Stimulated activated CD4-positive, alpha-beta T cell treated with anti-CD3 and anti-CD28 coated beads, Interleukin-2, amount 100 ng/mL, for 48 hours (primary cell): Measurements from ENCODE around the gene LGALS7.
"Not testable (repeated sequence)": the region's sequence is repeated elsewhere in the genome, so short reads cannot be mapped to it uniquely, and the experiment has no call there.

ENCODE experiments used
- DNase-seq, 2 donors: peaks; one replicate each; pipeline ENCODE4 v3.0.0-alpha.2; 2020

Gene LGALS7

DNA sequence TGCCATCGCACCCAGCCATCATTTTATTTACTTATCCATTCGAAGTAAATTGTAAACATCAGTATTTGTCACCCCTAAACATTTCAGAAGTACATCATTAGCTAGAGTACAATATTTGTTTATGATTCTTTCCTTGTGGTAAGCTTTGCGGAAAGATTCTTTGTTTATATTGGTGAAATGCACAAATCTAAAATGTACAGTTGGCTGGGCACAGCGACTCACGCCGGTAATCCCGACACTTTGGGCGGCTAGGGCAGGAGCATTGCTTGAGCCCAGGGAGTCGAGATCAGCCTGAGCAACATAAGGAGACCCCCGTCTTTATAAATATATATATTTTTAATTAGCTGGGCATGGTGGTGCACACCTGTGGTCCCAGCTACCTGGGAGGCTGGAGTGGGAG lies 25.8 kb upstream of the LGALS7 start:
- DNase-seq, result no peak

DNA sequence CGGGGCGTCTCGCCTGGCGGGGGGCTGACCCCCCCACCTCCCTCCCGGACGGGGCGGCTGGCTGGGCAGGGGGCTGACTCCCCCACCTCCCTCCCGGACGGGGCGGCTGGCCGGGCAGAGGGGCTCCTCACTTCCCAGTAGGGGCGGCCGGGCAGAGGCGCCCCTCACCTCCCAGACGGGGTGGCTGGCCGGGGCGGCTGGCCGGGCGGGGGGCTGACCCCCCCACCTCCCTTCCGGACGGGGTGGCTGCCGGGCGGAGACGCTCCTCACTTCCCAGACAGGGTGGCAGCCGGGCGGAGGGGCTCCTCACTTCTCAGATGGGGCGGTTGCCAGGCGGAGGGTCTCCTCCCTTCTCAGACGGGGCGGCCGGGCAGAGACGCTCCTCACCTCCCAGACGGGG lies 24.5 kb upstream of the LGALS7 start:
- DNase-seq, result not testable (repeated sequence)

- DNase-seq, result no peak
Measured at GRCh38 chr19:38796154-38796553, 22.8 kb upstream of the LGALS7 start.

- DNase-seq, result no peak
Measured at GRCh38 chr19:38795549-38795948, 22.2 kb upstream of the LGALS7 start.

- no peak for DNase-seq
Measured at GRCh38 chr19:38793671-38794070, 20.4 kb upstream of the LGALS7 start.

DNA sequence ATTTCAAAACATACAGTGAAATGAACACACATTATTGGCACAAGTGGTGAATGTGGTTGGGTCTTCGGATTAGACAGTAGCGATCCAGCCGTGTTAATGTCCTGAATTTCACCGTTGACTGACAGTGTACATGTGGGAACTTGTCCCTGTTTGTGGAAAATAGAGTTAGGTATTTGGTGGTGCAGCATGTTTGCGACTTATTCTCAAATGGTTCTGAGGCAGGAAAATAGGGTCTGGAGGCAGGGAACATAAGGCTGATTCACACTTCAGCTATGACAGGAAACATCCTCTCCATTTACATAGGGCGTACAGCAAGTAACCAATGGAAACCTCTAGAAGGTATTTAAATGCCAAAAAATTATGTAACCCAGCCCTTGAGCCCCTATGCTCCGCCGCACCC lies 19.9 kb upstream of the LGALS7 start:
- DNase-seq, result no peak

DNA sequence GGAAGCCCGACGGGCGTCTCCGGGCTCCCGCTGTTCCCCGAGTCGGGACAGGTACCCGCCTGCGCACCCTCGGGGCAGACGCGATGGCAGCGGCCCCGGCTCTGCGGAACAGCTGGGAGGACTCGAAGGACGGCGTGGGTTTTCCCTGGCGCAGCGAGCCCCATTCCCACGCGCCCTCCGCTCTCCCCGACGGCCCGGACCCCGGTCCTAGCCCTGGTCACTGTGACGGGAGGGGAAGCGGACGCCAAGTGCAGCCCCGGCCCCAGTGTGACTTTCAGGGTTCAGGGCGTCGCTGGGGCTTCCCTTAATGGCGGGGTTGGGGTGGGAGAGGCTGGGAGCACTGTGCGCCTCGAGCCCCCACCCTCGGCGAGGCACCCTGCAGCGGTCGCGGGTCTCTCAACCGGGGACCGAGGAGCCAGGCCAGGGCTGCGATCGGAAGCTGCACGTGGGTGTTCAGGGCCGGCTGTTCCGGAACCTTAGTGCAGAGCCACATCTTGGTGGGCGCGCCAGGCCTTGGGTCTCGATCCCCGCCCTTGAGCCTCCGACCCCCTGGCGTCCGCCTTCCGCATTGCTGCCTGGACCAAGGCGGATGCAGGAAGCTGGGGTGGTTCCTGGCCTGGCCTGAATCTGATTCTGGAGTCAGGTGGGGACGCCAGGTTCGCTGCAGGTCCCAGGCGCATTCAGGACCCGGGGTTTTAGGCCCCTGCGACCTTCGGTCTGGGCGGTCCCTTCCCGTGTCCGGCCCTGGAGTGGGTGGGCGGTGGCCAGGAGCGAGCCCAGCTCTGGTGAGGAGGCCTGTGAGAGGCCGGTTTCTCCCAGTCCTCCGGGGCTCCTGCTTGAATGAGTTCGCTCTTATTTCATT lies 19.2 kb upstream of the LGALS7 start:
- DNase-seq, result peak; percentile 13 to 48

- not testable (repeated sequence) for DNase-seq
Measured at GRCh38 chr19:38791451-38792064, 18.2 kb upstream of the LGALS7 start.

DNA sequence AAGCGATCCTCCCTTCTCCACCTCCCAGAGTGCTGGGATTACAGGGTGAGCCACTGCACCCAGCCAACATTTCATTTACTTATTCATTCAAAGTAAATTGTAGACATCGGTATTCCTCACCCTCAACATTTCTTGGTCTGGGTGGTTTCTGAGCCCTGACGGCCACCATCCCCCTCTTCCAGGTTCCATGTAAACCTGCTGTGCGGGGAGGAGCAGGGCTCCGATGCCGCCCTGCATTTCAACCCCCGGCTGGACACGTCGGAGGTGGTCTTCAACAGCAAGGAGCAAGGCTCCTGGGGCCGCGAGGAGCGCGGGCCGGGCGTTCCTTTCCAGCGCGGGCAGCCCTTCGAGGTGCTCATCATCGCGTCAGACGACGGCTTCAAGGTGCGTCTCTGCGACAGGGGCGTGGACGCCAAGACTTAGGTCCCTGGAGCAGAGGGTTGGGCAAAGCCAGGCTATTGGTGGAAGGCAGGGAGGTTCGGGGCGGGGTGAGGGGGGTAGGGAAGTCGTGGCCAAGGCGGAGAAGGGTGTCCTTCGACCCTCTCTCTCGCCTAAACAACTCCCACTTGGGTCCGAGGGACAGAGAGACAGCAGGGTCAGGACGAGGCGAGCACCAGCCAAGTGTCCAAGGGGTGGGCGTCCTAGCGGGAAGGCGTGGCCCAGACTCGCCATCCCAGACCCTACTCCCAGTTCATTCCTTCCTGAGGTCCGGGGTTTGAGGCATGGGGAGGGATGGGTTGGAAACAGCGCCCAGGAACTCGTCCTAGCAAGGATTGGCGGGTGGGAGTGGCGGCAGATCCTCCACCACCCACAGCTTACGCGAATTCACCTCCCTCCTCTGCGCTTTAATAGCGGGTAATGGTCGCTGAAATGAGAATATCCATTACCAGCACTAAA lies 17.4 kb upstream of the LGALS7 start:
- DNase-seq, result not testable (repeated sequence)

- DNase-seq, result no peak
Measured at GRCh38 chr19:38788478-38789243, 15.3 kb upstream of the LGALS7 start, which contains the start of gene LGALS7B. Gene LGALS7B, plus strand, starts transcription at chr19:38789200. Its CDS starts 27 bp downstream, at chr19:38789227.

DNA sequence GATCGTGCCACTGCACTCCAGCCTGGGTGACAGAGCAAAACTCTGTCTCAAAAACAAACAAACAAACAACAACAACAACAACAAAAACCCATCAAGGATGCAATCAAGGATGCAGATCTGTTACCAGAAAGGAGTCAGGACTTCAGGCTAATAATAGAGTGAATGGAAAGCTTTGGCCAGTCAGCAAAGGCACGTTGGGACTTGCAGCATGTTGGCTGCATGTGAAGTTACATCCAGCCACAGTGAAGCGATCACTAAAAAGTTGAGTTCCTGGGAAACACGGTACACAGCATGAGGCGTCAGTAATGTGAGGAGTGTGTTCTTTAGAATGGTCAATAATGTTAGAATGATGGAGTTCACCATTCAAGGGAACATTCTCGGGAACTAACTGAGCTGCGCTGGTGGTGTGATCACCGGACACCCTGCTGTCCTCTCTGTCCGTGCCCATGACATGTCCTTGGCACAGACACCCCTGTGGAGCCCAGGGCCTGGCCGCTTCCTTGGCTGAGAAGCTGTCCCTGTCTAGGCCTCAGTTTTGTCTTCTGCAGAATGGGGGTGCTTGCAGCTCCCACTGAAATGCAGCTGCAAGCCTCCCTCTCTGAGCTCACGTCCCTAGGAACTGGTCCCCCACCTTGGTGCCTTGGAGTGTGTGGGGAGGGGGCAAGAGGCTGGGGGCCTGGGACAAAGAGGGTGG lies 13.4 kb upstream of the LGALS7 start:
- no peak for DNase-seq

- DNase-seq, result not testable (repeated sequence)
Measured at GRCh38 chr19:38786061-38786460, 12.7 kb upstream of the LGALS7 start.

DNA sequence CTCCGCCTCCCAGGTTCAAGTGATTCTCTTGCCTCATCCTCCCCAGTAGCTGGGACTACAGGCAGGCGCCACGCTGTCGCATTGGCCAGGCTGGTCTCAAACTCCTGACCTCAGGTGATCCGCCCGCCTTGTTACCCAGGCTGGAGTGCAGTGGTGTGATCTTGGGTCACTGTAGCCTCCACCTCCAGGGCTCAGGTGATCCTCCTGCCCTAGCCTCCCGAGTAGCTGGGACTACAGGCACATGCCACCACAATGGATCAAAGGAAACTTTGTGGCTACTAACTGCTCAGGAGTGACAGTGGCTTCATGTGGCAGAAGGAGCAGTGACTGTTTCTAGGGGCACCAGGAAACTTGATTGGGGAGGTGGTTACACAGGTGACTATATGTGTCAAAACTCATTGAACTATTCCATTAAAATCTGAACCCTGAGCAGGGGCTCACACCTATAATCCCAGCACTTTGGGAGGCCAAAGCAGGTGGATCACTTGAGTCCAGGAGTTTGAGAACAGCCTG lies 11.9 kb upstream of the LGALS7 start:
- no peak for DNase-seq

DNA sequence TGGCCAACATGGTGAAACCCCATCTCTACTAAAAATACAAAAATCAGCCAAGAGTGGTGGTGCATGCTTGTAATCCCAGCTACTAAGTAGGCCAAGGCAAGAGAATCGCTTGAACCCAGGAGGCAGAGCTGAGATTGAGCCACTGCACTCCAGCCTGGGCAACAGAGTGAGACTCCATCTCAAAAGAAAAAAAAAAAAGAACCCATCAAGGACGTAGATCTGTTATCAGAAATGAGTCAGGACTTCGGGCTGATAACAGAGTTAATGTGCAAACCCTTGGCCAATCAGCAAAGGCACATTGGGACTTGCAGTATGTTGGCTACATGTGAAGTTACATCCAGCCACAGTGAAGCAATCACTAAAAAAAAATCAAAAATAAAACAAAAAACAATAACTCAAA lies 10.9 kb upstream of the LGALS7 start:
- no peak for DNase-seq

GRCh38 chr19:38782212-38782611 lies 8.9 kb upstream of the LGALS7 start:
- not testable (repeated sequence) for DNase-seq

DNA sequence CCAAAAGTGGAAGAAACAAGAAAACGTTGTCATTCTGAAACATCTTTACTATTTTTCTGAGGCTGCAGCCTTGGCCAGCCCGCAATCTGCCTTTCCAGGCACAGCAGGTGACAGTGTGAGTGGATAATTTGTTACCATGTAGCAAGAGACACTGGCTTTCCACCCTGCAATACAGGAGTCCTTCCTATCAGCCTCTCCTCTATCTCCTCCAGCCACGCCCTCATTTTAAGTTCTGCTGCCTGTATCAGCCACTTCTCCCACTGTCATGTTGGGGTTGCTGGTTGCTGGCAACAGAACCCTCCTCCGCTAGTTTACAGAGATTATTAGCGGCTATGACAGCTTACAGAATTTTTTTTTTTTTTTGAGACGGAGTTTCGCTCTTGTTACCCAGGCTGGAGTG lies 7.7 kb upstream of the LGALS7 start:
- DNase-seq, result no peak

DNA sequence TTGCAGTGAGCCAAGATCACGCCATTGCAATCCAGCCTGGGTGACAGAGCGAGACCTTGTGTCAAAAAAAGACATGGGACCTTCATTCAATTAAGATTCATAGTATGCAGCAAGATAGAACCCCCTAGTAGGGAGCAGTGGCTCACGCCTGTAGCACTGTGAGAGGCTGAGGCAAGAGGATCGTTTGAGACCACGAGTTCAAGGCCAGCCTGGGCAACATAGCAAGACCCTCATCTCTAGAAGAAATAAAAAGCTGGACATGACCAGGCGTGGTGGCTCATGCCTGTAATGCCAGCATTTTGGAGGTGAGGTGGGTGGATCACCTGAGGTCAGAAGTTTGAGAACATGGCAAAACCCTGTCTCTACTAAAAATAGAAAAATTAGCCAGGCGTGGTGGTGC lies 7.1 kb upstream of the LGALS7 start:
- no peak for DNase-seq

- no peak for DNase-seq
Measured at GRCh38 chr19:38778733-38779132, 5.4 kb upstream of the LGALS7 start.

DNA sequence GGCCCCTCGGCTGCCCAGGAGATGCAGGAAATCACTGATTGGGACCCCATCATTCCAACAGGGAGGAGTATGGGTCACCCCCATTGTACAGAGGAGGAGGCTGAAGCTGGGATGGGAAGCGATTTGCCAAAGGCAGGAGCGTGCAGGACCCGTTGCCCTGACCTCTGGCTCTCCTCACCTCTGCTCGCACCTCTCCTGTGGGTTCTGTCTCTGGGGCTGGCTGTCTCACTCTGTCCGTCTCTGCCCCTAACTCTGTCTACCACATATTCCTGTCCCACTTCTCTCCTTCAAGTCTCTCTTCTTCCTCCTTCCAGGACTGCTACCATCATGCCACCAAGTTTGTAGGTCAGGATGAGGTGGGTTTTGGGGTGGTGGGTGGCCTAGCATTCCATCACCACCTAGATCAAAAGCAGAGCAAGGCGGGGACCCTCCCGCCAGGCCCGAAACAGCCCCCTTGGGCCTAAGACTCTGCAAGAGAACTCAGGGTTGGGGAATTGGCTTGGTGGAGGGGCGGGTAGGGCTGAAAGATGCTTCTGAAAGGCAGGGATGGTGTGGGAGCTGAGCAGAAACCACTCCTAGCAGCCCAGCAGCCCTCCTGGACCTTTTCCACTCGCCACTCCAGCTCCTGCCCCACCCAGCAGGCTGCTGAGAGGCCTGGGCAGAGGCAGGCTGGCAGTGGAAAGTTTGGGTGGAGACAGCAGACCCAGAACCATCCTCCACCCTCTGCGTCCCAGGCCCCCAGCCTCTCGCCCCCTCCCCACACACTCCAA lies 1.0 kb upstream of the LGALS7 start:
- no peak for DNase-seq

DNA sequence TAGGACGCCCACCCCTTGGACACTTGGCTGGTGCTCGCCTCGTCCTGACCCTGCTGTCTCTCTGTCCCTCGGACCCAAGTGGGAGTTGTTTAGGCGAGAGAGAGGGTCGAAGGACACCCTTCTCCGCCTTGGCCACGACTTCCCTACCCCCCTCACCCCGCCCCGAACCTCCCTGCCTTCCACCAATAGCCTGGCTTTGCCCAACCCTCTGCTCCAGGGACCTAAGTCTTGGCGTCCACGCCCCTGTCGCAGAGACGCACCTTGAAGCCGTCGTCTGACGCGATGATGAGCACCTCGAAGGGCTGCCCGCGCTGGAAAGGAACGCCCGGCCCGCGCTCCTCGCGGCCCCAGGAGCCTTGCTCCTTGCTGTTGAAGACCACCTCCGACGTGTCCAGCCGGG lies 1.7 kb downstream of the LGALS7 start:
- not testable (repeated sequence) for DNase-seq

DNA sequence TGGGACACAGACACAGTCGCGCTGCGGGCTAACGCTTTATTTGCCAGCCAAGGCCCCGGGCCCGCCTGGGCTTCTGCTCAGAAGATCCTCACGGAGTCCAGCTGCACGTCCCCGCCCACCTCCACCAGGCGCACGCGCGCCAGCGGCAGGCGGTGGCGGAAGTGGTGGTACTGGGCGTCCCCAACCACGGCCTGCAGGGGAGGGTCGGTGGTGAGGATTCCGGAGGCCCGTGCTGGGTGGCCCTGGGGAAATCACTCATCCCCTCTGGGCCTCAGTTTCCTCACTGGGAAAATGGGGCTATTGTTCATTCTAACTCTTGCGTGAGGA lies 2.4 kb downstream of the LGALS7 start:
- not testable (repeated sequence) for DNase-seq
